Right kidney (tissue), 9 donors: Measurements from ENCODE around the gene CNN3.

Experiments
- DNase-seq: peaks from one replicate; pipeline ENCODE4 v3.0.0-alpha.2; 2016
- long read RNA-seq, 8 donors: transcript quantifications; one replicate each; lab custom pipeline, GENCODE V29; 2026

The CNN3 gene
- long read RNA-seq, donor 1, transcript CNN3-201 (7 exons, 2,165 nt), result major isoform, 157 of 205 reads
- long read RNA-seq, donor 1, partial matches to known transcripts, result 41 of 205 reads
- long read RNA-seq, donor 1, other reads (novel, unspliced or antisense), result 0 of 205 reads
- long read RNA-seq, donor 2, transcript CNN3-201 (7 exons, 2,165 nt), result major isoform, 100 of 121 reads
- long read RNA-seq, donor 2, partial matches to known transcripts, result 20 of 121 reads
- long read RNA-seq, donor 2, other reads (novel, unspliced or antisense), result 0 of 121 reads
- long read RNA-seq, donor 3, transcript CNN3-201 (7 exons, 2,165 nt), result major isoform, 59 of 243 reads
- long read RNA-seq, donor 3, partial matches to known transcripts, result 180 of 243 reads
- long read RNA-seq, donor 3, other reads (novel, unspliced or antisense), result 0 of 243 reads
- long read RNA-seq, donor 4, transcript CNN3-201 (7 exons, 2,165 nt), result major isoform, 79 of 103 reads
- long read RNA-seq, donor 4, partial matches to known transcripts, result 20 of 103 reads
- long read RNA-seq, donor 4, other reads (novel, unspliced or antisense), result 0 of 103 reads
- long read RNA-seq, donor 5, transcript CNN3-201 (7 exons, 2,165 nt), result major isoform, 114 of 122 reads
- long read RNA-seq, donor 5, partial matches to known transcripts, result 6 of 122 reads
- long read RNA-seq, donor 5, other reads (novel, unspliced or antisense), result 0 of 122 reads
- long read RNA-seq, donor 6, transcript CNN3-201 (7 exons, 2,165 nt), result major isoform, 97 of 142 reads
- long read RNA-seq, donor 6, partial matches to known transcripts, result 36 of 142 reads
- long read RNA-seq, donor 6, other reads (novel, unspliced or antisense), result 5 of 142 reads
- long read RNA-seq, donor 7, transcript CNN3-204 (3 exons, 568 nt), result minor isoform, 5 of 252 reads
- long read RNA-seq, donor 7, transcript CNN3-201 (7 exons, 2,165 nt), result major isoform, 171 of 252 reads
- long read RNA-seq, donor 7, partial matches to known transcripts, result 75 of 252 reads
- long read RNA-seq, donor 7, other reads (novel, unspliced or antisense), result 0 of 252 reads
- long read RNA-seq, donor 8, transcript CNN3-201 (7 exons, 2,165 nt), result major isoform, 125 of 138 reads
- long read RNA-seq, donor 8, transcript CNN3-204 (3 exons, 568 nt), result minor isoform, 6 of 138 reads
- long read RNA-seq, donor 8, partial matches to known transcripts, result 7 of 138 reads
- long read RNA-seq, donor 8, other reads (novel, unspliced or antisense), result 0 of 138 reads

DNA sequence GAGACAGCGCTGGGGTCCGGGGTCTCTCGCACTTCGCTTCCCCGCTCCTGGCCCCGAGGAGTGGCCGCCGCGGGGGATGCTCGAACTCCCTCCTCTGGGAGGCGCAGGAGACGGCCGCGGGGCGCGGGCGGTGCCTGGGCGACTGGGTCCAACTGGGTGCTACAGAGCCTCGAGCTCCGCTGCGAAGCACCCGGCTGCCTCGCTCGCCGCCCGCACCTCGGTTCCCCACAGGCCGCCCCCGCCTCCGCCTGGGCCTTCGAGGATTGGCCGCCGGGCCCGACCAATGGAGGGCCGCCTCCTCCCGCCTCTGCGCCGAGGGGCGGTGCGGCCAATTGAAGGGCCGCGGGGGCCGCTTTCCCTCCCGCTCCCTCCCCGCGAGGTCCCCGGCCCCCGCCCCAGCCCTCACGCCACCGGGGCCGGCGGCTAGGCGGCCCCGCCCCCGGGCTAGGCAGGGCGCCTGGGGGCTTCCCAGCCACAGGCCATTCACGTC lies at the start of gene CNN3:
Gene CNN3 (minus strand): TSS at position 196 of the 490 bp plus-strand sequence. CDS start 216 bp downstream, outside the sequence.
- DNase-seq, result no peak

DNA sequence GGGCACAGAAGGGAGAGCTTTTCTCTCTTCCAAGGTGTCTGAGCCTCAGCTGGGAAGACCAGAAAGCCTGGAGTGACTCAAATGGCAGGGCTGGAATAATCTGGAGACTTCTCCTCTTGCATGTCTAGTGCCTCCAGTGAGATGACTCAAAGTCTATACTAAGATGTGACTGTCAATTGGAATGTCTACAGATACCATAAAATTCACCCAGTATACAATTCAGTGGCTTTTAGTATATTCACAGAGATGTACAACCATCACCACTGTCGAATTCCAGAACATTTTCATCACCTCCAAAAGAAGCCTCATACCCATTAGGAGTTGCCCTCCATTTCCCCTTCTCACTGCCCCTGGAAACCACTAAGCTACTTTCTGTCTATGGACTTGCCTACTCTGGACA lies 47.9 kb upstream of the CNN3 start:
- DNase-seq, result no peak

DNA sequence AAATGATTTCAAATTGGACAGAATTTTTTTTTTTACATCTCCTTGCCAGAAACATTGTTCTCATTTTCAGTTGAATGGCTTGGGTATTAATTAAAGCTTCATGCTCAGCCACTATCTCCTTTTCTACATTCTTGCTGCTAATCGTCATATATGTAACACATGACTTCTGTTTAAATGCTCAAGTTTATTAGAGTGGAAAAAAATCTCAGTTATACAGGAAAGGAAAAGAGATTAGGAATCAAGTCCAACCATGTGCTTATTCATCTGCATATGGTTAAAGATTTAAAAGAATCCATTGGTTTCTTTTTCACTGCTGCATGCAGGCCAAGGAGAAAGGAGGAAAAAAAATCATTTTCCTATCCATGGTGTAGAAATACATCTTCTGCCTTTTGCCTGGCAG lies 47.3 kb upstream of the CNN3 start:
- no peak for DNase-seq

DNA sequence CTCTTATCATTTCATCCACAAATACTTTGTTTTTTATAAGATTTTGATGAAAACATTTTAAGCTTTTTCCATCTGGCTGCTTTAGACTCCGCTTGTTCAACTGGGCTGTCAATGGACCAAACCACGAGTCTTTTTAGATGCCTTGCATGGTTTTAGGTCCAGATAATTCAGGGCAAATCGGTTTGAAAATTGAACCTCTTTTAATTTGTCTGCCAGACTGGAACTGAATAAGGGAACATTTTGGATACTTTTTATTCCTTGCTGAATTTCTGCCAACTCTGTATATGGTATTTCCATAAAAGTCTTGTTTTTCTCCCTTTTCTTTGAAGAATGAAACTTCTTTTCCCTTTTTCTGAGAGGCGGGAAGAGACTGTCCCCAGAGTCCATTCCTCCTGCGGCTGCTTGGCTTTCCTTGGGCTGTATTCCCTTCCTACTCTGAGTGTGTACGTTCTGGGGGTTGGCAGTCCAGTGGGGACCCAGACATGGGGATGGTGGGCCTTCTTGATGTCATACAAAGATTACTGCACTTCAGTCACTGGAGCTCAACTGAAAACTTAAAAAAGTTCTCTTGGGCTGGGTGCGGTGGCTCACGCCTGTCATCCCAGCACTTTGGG lies 46.5 kb upstream of the CNN3 start:
- no peak for DNase-seq

DNA sequence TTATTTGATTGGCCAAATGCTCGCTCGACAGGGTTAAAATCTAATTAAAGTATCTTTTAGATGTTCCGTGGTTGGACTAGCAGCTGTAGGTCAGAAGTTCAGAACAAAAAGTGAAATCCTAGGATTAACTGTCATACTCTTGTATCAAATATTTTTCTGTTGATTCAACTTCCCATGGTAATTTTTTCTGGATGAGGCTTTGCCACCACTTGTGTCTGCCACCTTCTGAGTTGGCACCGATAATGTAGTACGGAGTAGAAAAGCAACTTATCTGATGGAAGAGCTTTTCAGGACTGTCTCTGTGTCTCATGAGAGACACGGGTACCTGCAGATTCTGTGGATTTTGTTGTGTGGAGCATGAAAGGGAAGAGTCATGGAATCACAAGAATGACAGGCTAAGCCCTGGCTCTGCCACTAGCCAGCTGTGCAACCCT lies 44.6 kb upstream of the CNN3 start:
- no peak for DNase-seq

DNA sequence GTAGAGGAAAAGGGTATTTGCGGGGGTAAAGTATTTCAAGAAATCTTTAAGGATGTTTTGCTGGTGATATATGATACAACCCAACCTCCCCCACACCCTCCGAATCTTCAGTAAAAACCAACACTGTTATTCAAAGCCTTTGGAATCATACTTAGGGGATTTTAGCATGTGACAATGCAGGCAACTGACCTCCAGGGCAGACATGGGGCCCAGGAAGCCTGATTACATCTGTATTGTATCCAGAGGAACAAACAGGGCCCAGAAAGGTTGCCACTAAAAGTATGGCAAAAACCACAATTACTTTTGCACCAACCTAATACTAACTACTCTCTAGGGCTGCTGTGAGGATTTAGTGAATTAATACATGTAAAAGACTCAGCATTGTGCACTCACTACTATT lies 43.9 kb upstream of the CNN3 start:
- no peak for DNase-seq

DNA sequence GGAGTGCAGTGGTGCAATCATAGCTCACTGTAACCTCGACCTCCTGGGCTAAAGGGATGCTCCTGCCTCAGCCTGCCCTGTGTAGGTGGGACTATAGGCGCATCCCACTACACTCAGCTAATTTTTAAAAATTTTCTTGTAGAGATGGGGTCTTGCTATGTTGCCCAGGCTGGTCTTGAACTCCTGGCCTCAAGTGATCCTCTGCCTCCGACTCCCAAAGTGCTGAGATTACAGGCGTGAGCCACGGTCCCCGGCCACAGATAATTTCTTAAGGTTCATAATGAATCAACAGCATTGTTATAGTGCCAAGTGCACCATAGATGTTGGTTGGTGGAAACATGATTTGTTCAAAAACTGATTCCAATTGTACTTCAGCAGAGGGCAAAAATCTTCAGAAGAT lies 42.2 kb upstream of the CNN3 start:
- no peak for DNase-seq

DNA sequence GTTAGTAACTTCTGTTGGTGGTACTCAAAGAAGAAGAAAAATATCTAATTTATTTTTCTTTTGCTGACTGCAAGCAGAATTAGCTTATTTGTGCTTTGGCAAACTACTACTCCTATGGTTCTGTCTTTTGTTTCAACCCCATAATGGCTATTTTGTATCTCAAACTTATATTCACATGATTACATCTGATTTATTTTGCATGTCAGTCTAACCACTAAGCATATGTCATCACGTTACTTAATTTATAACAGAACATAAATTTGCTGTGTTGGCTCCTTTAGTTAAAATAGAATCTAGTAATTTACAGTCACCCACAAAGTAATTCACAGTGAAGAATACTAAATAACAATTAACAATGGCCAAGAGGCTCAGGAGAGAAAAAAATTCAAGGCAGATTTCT lies 39.1 kb upstream of the CNN3 start:
- DNase-seq, result no peak

DNA sequence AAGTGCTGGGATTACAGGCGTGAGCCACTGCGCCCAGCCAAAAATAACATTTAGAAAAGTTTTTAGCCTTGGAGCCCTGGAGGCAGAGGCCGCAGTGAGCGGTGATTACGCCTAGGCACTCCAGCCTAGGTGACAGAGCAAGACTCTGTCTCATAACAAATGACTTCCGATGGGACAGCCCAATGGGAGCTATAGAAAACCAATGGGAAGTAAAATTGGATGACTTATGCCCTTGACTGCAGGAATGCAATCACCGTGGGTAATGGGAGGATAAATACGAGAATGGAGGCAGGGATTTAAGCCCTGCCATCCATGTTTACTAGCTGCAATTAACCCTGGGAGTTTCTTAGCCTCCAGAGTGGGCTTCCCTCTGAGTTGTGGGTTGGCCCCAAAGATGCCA lies 37.0 kb upstream of the CNN3 start:
- no peak for DNase-seq

DNA sequence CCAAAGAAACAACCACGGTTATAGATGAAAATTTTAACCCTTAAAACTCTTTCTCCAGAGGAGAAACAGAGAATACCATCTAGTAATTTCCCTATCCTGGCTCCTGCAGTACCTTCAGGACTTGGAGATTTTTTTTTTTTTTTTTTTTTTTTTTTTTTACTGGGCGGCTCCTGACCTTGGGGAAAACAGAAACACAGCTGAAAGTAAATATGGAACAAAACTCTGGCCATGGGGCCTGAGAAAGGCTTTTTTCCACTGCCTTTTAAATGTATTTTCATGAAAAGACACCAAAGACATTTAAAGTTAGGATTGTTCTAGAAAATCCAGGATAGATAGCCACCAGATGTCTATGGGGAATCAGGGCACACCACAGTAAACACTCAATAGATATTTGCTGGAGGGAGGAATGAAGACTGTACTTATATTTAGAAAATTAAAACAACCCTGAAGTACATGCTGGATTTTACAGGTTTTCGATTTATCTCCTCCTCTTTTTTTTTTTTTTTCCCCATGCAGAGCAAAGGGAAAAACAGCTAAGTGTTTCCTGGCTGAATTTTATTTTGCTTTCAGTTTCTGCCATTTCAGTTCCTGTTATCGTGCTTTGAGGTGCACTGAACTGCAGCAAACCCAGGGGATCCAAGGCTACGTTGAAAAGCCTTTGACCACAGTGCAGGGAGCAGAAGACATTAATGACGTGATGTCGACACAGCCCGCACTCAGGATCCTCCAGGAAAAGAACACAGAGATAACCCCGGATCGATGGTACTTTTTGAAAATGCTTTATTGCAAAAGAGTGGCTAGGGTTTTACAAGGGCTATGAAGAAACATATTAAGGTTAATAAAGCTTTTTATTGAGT lies 35.7 kb upstream of the CNN3 start:
- no peak for DNase-seq

DNA sequence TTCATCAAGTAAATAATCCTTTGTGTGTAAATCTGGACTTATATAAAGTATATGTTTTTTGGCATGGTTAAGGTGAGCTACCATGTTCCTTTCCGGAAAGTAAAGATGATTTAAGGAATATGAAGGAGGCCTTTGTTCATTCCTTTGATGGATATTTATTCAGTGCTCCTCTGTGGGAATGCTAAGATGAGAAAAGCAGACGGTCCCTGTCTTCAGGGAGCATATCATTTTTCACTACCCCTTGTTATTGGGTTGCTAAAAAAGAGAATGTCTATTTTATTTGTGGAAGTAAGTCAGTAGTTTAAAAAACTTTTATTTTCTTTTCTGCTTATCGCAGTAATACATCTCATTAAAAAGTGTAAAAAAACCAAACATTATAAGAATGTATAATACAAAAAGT lies 35.1 kb upstream of the CNN3 start:
- no peak for DNase-seq

DNA sequence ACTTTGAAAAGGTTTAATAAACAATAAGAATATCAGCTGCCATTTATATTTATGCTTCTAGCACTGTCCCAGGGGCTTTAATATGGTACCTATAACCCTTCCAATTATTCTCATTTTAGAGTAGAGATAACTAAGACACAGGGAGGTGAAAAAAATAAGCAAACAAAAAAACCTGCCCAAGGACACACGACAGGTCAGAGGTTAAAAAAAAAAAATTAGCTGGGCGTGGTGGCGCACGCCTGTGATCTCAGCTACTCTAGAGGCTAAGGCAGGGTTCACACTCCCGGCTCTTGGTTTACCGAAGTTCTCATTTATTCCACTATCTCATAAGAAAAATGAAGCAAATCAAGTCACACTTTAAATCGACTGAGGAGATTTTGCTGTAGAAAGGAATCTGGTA lies 34.7 kb upstream of the CNN3 start:
- no peak for DNase-seq

DNA sequence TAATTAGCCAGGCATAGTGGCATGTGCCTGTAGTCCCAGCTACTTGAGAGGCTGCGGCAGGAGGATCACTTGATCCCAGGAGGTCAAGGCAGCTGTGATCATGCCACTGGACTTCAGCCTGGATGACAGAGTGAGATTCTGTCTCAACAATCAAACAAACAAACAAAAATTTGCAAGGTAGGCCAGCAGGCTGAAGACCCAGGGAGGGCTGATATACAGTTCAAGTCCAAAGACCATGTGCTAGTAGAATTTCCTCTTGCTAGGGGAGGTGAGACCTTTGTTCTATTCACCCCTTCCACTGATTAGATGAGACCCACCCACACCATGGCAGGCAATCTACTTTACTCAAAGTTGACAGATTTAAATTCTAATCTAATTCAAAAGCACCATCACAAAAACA lies 31.2 kb upstream of the CNN3 start:
- DNase-seq, result no peak

DNA sequence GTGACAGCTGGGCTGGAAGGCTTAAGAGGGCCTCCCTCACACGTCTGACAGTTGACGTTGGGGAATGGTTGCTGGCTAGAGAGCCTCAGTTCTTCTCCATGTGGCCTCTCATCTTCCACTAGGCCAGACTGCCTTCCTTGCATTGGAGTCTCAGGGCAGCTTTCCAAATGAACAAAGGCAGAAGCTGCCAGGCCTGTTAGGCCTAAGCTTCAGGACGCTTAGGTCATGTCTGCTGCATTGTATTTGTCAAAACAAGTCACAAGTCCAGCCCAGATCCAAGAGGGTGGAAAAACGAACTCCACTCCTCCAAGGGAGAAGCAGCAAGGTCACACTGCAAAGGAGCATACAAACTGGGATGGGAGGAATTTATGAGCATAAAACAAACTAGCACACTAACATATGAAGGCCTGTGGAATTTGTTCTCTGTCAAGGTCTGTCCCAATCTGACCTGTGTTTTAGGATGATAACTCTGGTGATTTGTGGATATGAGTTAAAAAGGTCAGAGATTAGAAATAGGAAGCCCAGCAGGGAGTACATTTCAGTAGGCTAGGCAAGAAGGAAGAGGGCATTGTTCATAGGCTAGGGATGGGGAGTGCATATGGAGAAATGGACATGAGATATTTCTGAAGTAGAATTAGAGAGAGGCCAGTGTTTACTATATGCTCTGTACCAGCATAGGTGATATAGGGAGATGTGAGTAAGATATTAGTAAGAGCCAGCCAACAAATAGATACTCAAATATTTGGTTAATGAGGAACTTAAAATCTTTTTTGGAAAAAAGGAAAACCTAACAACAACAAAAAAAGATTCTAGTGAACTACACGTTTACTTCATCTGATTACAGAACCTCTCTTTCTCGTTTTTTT lies 29.1 kb upstream of the CNN3 start:
- DNase-seq, result no peak

DNA sequence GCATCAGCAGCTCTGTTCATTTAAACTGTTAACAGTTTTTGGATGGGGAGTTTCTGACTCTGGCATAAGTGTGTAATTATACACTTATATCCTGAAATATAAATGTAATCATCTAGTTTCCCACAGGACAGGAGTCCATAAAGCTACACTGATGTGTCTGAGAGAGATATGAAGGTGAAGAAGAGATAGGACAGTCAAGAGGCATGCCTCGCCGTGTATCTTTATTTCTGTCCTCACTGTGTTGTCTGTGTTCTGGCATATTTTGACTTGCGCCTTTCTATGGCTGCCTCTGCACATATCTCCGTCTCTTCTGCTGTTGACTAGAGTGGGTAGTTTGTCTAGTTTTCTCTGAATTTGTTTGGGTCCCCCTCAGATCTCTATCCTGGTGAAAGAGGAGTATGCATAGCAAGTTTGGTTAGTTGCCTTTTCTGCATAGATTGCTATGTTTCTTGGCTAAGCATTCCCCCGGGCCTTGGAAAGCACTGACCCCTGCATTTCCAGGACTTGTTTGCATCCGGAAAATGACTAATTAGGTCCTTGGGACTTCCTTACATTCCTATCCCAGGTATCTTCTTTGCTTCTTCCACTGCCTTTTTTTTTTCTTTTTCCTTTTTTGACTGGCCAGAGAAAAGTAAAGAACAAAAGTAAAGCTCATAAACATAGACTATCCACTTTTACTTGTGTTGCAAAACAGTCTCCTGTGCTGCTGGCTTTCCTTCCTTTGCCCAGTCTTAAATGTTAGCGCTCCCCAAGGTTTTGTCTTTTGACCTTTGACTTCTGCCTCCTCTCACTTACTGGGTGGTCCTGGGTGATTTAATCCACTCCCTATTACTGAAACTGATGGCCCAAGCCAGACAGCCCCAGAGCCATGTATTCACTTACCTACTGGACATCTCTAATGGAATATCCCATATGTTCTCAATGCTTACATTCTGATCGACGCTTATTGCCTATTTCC lies 27.6 kb upstream of the CNN3 start:
- no peak for DNase-seq

DNA sequence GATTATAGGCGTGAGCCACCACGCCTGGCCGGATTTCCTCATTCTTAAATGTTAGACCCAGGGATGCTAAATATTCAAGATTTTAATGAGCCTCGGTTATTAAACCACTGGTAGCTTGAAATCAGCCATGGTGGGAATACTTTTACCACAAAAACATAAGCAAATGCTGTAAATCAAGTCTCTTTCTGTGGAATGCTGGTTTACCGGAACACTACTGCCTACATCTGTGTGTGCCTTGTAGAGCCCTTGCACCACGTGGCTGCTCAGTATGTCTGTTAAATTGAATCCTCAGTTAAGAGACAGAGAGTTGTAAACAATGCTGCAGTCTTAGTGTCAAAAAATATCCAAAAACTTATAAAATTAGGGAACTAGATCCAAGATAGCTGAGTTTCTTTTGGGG lies 26.8 kb upstream of the CNN3 start:
- no peak for DNase-seq

DNA sequence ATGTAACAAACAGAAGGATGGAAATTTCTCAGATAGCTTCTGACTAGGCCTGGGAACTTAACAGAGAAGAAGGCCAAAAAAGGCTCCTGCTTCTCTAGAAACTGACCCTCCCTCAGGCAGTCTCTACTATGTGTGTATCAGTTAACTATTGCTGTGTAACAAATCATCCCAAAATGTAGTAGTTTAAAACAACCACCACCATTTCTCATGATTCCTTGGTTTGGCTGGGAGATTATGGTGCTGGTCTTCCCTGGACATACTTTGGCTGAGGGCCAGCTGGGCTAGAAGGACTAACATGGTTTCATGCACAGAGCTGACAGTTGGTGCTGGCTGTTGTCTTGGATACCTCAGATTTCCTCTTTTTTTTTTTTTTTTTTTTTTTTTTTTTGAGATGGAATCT lies 26.2 kb upstream of the CNN3 start:
- DNase-seq, result no peak

DNA sequence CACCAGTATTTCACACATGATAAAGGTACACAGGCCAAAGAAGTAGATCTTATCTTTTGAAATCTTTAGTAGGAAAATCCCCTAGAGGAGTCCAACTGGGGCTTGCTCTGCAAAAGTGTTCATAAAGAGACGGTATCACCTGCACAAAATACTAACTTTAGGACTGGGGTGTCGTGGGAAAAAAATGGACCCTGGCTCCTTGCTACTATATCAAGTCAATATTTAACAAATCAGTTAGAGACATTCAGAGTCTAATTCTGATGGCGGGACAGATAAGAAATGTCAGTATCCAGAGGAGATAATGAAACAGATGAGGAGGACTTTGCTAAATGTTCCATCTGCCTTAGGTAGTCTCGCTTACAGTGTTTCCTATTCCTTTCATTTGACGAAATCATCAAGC lies 25.6 kb upstream of the CNN3 start:
- no peak for DNase-seq
